GM12801 (cell line): ENCODE results near the gene SCN4A.

Experiments
- TF ChIP-seq, protein P1 (sequence below): IDR thresholded peaks from one replicate; pipeline ENCODE4 v1.5.1; 2011; ENCODE audit warnings: control low read depth; ENCODE audit not compliant: insufficient read length; ENCODE audit errors: extremely low read depth

The SCN4A gene

GRCh38 chr17:63989622-63990345 is 17.1 kb upstream of the SCN4A start:
- TF ChIP-seq, protein P1, sequence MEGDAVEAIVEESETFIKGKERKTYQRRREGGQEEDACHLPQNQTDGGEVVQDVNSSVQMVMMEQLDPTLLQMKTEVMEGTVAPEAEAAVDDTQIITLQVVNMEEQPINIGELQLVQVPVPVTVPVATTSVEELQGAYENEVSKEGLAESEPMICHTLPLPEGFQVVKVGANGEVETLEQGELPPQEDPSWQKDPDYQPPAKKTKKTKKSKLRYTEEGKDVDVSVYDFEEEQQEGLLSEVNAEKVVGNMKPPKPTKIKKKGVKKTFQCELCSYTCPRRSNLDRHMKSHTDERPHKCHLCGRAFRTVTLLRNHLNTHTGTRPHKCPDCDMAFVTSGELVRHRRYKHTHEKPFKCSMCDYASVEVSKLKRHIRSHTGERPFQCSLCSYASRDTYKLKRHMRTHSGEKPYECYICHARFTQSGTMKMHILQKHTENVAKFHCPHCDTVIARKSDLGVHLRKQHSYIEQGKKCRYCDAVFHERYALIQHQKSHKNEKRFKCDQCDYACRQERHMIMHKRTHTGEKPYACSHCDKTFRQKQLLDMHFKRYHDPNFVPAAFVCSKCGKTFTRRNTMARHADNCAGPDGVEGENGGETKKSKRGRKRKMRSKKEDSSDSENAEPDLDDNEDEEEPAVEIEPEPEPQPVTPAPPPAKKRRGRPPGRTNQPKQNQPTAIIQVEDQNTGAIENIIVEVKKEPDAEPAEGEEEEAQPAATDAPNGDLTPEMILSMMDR, result no peak

GRCh38 chr17:63988741-63989621 is 16.3 kb upstream of the SCN4A start:
- TF ChIP-seq, protein P1, result no peak

DNA sequence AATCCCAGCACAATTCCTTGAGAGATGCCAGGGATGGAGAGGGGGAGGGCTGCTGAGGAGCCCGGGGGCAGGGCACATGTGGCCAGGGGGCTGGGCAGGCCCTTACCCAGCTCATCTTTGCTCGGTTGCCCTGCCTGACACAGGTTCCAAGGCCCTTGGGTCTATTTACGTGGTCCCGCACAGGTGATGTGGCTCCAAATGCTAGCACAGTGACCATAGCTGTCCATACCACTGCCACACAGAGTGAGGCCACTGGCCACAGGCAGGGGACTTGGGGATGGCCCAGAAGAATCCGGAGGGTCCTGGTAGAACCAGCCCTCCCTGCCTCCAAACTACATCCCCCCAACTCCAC is 15.4 kb upstream of the SCN4A start:
- TF ChIP-seq, protein P1, result no peak

GRCh38 chr17:63987221-63988126 is 14.8 kb upstream of the SCN4A start:
- TF ChIP-seq, protein P1, result no peak

GRCh38 chr17:63986821-63987220 is 14.1 kb upstream of the SCN4A start:
- TF ChIP-seq, protein P1, result no peak

- TF ChIP-seq, protein P1, result no peak
Measured at GRCh38 chr17:63985387-63986140, 12.8 kb upstream of the SCN4A start.
